Common myeloid progenitor, CD34-positive (primary cell): ENCODE data around the gene BLOC1S5.

Source experiments
- CTCF ChIA-PET: fragments of 350-600 bp; sonication (Branson Sonifier 250); formaldehyde crosslinking; loops from one replicate; lab custom pipeline; 2021; ENCODE audit warnings: antibody characterized with exemption; lab: Charles Lee
- POLR2A ChIA-PET: fragments of 350-600 bp; sonication (Branson Sonifier 250); formaldehyde crosslinking; loops from one replicate; lab custom pipeline; 2021; ENCODE audit warnings: antibody characterized with exemption; lab: Charles Lee
- DNase-seq, 3 donors: peaks; one replicate each; pipeline versions ENCODE4 v3.0.0 to v3.0.0-alpha.2; 2013
- H3K27ac ChIP-seq, 2 experiments: 1 replicate in 1 of 2; 2 replicates in 1 of 2; pipeline ENCODE4 v1.7.0; 2013; ENCODE audit warnings: inconsistent platforms in 2 of 2, low read length in 2 of 2, mild to moderate bottlenecking in 2 of 2, low read depth in 1 of 2, moderate library complexity in 1 of 2; ENCODE audit not compliant: severe bottlenecking in 2 of 2, insufficient read depth in 1 of 2, poor library complexity in 1 of 2
- H3K27me3 ChIP-seq, 5 experiments: replicated peaks in 2 of 5; 1 replicate in 3 of 5; 2 replicates in 2 of 5; pipeline versions ENCODE4 v1.6.1 to v1.7.0; 2013; ENCODE audit warnings: low read length in 4 of 5, mild to moderate bottlenecking in 2 of 5, moderate library complexity in 2 of 5, inconsistent platforms in 1 of 5; ENCODE audit not compliant: insufficient read depth in 5 of 5, control insufficient read depth in 4 of 5
- H3K36me3 ChIP-seq, 4 experiments: 1 replicate in 2 of 4; 2 replicates in 2 of 4; pipeline versions ENCODE4 v1.6.1 to v1.7.0; 2013; ENCODE audit warnings: low read length in 3 of 4, control low read depth in 1 of 4, mild to moderate bottlenecking in 1 of 4; ENCODE audit not compliant: control insufficient read depth in 4 of 4, insufficient read depth in 4 of 4
- H3K4me1 ChIP-seq, 4 experiments: 1 replicate in 3 of 4; 2 replicates in 1 of 4; pipeline versions ENCODE4 v1.6.1 to v1.7.1; 2013; ENCODE audit warnings: low read length in 3 of 4, mild to moderate bottlenecking in 3 of 4, control low read depth in 1 of 4, inconsistent platforms in 1 of 4, moderate library complexity in 1 of 4; ENCODE audit not compliant: control insufficient read depth in 4 of 4, insufficient read depth in 4 of 4; ENCODE audit errors: control extremely low read depth in 1 of 4
- H3K4me3 ChIP-seq, 7 experiments: 1 replicate in 4 of 7; 2 replicates in 3 of 7; pipeline versions ENCODE4 v1.5.1 to v1.7.0; 2013; ENCODE audit warnings: mild to moderate bottlenecking in 7 of 7, low read length in 6 of 7, moderate library complexity in 6 of 7, inconsistent platforms in 2 of 7, low read depth in 2 of 7, control low read depth in 1 of 7; ENCODE audit not compliant: insufficient read depth in 4 of 7, control insufficient read depth in 1 of 7; ENCODE audit errors: extremely low read depth in 1 of 7
- H3K9me3 ChIP-seq, 5 experiments: 1 replicate in 4 of 5; 2 replicates in 1 of 5; pipeline versions ENCODE4 v1.6.1 to v1.7.1; 2013; ENCODE audit warnings: low read length in 4 of 5, mild to moderate bottlenecking in 2 of 5, inconsistent platforms in 1 of 5, low read depth in 1 of 5, moderate library complexity in 1 of 5; ENCODE audit not compliant: control insufficient read depth in 4 of 5, insufficient read depth in 2 of 5; ENCODE audit errors: control extremely low read depth in 1 of 5
- WGBS: methylation state at CpG from one replicate; pipeline ENCODE4 v1.1.5; 2013; ENCODE audit not compliant: insufficient coverage; 5-methylcytosine and 5-hydroxymethylcytosine counted together

Gene BLOC1S5

DNA sequence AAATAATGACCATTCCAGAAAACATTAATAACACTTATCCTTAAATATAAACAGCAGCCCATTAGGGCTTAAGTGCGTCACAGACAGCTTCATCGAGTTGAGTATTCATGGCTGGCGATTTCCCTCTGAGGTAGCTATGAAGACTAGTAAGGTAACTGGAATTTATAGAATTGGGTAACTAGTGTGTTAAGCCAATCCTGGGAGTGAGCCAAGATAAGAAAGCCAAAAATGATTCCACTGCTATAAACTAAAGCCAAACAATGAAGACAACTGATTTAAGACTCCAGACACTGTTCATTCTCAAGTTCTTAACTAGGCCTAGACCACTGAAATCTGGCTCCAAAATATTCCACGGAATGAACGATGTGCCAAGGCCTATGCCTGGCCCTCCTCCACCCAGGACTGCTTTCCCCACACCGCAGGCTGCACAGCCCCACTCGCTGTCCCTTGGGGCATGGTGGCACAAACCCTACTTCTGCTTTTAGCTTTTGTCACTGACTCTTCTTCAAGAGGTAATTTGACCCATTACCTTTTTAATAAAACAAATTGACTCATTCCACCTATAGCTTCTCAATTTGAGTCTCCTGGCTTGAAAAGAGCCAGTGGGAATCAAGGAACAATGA, 66.0 kb downstream of the BLOC1S5 start:
- no peak overlapping the region for H3K27ac ChIP-seq
- WGBS: 97% methylated on average over 4 of the region's 7 CpGs

DNA sequence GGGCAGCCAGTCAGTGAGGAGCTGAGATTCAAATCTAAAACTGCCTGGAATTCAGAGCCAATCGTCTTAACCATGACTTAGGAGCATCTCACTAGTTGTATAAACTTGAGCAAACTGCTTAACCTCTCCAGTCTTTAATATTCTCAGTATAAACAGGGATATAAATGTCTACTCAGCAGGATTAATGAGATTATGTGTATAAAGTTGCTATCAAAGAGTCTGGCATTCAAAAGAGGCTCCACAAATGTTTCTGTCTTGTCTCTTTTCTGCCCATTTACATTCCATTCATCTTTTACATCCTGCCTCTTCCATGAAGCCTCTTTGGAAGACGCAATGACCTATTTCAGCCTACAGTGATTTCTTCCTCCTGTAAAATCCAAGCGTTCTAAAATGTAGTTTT, 66.9 kb downstream of the BLOC1S5 start:
- H3K9me3 ChIP-seq: no peaks in the 10 kb centered on the region
- DNase-seq: no peak
- CTCF ChIA-PET: no interaction called here
- H3K4me1 ChIP-seq: no peaks in the 10 kb centered on the region
- H3K27me3 ChIP-seq: no peaks in the 10 kb centered on the region
- POLR2A ChIA-PET: no interaction called here
- H3K36me3 ChIP-seq: no peaks in the 10 kb centered on the region
- 100% methylated on average over 2 of the region's 3 CpGs for WGBS
- no peak overlapping the region for H3K4me3 ChIP-seq
- no peak overlapping the region for H3K27ac ChIP-seq

More for the DNA sequence above, 66.0 kb downstream of the BLOC1S5 start:
- ChIA-PET POLR2A (no interaction called here), CTCF (interaction anchor here (0.6 kb wide), 1 partner anchor 273 kb away, joined by 3 read pairs; no protein-coding TSS in a partner anchor)
- H3K4me3 ChIP-seq: no peak overlapping the region
- H3K27me3 ChIP-seq: no peaks in the 10 kb centered on the region
- no peaks in the 10 kb centered on the region for H3K36me3 ChIP-seq
- no peak for DNase-seq
- no peaks in the 10 kb centered on the region for H3K9me3 ChIP-seq
- no peaks in the 10 kb centered on the region for H3K4me1 ChIP-seq

DNA sequence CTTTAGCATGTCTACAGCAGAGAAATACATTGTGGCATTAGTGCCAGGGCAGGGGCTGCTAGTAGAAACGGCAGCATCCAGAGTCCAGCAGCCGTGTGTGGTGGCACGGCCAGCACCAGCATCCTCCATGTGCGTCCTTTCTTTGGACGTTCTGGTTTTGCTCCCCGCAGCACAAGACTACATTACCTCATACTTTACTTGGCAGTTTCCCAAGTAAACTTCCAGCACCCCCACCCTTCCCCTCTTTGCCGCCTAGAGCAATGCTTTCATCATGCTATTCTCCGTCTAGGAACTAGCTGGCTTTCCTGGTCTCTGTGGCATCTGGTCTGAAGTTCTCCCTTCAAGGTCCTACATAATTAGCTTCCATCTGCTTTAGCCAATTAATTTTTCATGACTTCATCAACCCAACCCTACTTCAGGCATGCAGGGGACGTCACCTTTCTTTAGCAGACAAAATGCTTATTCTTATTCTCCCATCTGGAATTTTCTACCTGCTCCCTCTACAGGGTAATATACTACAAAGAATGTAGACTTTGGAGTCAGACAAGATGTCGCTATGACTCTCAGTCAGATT, 67.6 kb downstream of the BLOC1S5 start:
- CTCF ChIA-PET: interaction anchor here (1.4 kb wide), 2 partner anchors 8 to 271 kb away, joined by 4 read pairs; partner anchors contain the start of gene BMP6
- 77% methylated on average over 8 of the region's 10 CpGs for WGBS
- no peak overlapping the region for H3K4me3 ChIP-seq
- no peak overlapping the region for H3K27ac ChIP-seq
- DNase-seq: no peak
- no peaks in the 10 kb centered on the region for H3K9me3 ChIP-seq
- H3K4me1 ChIP-seq: no peaks in the 10 kb centered on the region
- POLR2A ChIA-PET: no interaction called here
- H3K27me3 ChIP-seq: no peaks in the 10 kb centered on the region
- H3K36me3 ChIP-seq: no peaks in the 10 kb centered on the region

DNA sequence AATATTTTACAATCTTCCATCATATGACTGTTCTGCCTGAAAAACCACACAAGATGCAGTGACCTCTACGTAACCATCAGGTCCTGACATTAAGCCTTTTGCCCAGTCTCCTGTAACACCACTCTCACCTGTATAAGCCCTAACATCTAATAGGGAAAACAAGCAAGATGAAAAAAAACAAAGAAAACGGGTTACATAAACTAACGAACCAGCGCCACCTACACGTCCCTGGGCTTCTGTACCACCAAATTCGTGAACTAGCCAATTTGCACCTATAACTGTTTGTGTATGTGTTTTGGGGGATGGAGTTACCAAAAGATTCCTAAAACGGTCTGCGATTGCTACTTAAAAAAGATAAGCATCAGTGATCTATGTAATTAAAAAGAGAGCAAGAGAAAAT, 70.2 kb downstream of the BLOC1S5 start:
- ChIA-PET POLR2A (no interaction called here), CTCF (interaction anchor here (0.8 to 2.7 kb wide), 7 partner anchors 7 to 209 kb away, joined by 3 to 12 read pairs (median 5); no protein-coding TSS in a partner anchor)
- H3K9me3 ChIP-seq: no peaks in the 10 kb centered on the region
- no peak overlapping the region for H3K4me3 ChIP-seq
- H3K27ac ChIP-seq: no peak overlapping the region
- H3K4me1 ChIP-seq: no peaks in the 10 kb centered on the region
- whole genome bisulfite sequencing: 100% methylated on average over 6 of the region's 8 CpGs
- H3K36me3 ChIP-seq: no peaks in the 10 kb centered on the region
- H3K27me3 ChIP-seq: no peaks in the 10 kb centered on the region
- DNase-seq: no peak

DNA sequence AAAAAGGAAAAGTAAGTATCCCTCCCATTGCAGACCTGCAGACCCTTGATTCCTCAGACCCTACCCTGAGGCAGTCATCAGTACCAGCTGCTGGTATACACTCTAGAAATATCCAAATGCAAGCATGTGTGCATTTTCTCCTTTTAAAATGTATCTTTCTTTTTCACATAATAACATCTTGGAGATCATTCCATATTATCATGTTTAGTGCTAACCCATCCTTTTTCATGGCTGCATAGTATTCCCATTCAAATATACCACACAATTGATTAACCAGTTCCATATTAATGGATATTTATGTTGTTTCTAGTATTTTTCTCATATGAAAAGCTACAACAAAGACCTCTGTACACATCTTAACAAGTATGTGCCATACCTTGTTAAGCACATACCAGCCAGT, 70.8 kb downstream of the BLOC1S5 start:
- CTCF ChIA-PET: interaction anchor here (0.8 to 2.7 kb wide), 12 partner anchors 8 to 320 kb away, joined by 3 to 37 read pairs (median 6); partner anchors contain the start of gene BMP6
- no peak overlapping the region for H3K4me3 ChIP-seq
- H3K27me3 ChIP-seq: no peaks in the 10 kb centered on the region
- H3K27ac ChIP-seq: no peak overlapping the region
- DNase-seq: no peak
- POLR2A ChIA-PET: no interaction called here
- no peaks in the 10 kb centered on the region for H3K36me3 ChIP-seq
- no peaks in the 10 kb centered on the region for H3K9me3 ChIP-seq
- no peaks in the 10 kb centered on the region for H3K4me1 ChIP-seq

DNA sequence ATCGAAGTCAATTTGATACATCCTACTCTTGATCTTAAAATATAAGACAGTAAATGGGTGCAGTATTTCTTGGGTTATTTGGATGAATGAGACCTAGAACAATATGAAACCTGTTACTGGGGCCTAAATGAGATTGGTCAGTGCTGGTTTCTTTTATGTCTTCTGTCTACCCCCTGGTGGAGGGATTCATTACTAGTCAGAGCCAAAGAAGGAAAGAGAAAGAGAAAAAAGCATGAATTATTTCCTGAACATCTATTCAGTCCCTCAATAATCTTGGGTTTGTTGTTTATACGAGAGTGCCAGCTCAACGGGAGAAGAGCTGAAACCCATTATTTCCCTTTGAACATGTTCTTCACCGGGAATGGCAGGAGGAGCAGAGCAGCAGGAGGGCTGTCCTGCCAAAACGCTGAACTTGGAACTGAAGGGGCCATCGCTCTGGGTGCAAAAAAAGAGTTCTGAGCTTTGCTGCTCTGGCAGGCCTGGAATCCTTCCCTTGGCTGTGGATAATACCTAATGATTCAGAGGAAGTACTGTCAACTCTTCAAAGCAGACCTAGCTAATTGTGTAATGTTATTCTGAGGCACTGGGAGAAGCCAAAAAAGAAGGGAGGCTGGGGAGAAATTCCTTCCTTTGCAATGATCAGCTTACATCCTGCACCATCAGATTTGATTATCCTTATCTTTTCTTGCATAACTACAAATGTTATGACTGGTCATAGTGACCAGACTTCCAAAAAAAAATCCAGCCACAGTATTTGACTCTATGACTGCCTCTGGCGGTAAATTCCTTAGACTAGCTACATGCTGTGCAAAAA, 72.0 kb downstream of the BLOC1S5 start:
- ChIA-PET POLR2A (interaction anchor here (0.6 kb wide), 3 partner anchors 98 to 997 kb away, joined by 3 to 7 read pairs (median 3); no protein-coding TSS in a partner anchor), CTCF (interaction anchor here (0.6 to 2.7 kb wide), 31 partner anchors 8 to 375 kb away, joined by 3 to 37 read pairs (median 4); partner anchors contain the start of gene BMP6)
- 48% methylated on average over 6 of the region's 7 CpGs for WGBS
- no peak overlapping the region for H3K4me3 ChIP-seq
- H3K9me3 ChIP-seq: no peaks in the 10 kb centered on the region
- H3K36me3 ChIP-seq: no peaks in the 10 kb centered on the region
- no peak overlapping the region for H3K27ac ChIP-seq
- peak; percentile 50 to 69 (median 62) for DNase-seq
- no peaks in the 10 kb centered on the region for H3K27me3 ChIP-seq
- no peaks in the 10 kb centered on the region for H3K4me1 ChIP-seq
